Measurements from ENCODE around the gene SLCO1B1.
"Not testable (repeated sequence)": the region's sequence is repeated elsewhere in the genome, so short reads cannot be mapped to it uniquely, and the experiment has no call there.

Gene SLCO1B1, protein sequence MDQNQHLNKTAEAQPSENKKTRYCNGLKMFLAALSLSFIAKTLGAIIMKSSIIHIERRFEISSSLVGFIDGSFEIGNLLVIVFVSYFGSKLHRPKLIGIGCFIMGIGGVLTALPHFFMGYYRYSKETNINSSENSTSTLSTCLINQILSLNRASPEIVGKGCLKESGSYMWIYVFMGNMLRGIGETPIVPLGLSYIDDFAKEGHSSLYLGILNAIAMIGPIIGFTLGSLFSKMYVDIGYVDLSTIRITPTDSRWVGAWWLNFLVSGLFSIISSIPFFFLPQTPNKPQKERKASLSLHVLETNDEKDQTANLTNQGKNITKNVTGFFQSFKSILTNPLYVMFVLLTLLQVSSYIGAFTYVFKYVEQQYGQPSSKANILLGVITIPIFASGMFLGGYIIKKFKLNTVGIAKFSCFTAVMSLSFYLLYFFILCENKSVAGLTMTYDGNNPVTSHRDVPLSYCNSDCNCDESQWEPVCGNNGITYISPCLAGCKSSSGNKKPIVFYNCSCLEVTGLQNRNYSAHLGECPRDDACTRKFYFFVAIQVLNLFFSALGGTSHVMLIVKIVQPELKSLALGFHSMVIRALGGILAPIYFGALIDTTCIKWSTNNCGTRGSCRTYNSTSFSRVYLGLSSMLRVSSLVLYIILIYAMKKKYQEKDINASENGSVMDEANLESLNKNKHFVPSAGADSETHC

DNA sequence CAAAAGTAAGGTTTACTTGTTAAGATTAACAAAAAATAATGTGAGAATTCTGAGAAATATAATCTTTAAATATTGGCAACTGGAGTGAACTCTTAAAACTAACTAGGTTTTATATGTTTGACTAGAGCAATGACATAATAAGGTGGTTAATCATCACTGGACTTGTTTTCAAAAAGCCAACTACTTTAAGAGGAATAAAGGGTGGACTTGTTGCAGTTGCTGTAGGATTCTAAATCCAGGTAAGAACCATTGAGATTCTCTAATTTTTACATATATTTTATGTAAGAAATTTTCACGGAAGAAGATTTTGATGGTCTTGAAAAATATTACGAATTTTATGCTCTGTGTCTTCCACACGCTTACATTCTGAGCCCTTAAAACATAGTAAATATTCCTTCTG lies at the start of gene SLCO1B1:
SLCO1B1 (plus strand) TSS at position 197 of the 400 bp plus-strand sequence. CDS start 10,381 bp downstream, outside the sequence.
- DNase-seq (ENCODE audit: low spot score), result no peak

DNA sequence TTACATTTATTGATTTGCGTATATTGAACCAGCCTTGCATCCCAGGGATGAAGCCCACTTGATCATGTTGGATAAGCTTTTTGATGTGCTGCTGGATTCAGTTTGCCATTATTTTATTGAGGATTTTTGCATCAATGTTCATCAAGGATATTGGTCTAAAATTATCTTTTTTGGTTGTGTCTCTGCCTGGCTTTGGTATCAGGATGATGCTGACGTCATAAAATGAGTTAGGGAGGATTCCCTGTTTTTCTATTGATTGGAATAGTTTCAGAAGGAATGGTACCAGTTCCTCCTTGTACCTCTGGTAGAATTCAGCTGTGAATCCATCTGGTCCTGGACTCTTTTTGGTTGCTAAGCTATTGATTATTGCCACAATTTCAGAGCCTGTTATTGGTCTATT lies 46.2 kb upstream of the SLCO1B1 start:
- DNase-seq (ENCODE audit: low spot score), result not testable (repeated sequence)

DNA sequence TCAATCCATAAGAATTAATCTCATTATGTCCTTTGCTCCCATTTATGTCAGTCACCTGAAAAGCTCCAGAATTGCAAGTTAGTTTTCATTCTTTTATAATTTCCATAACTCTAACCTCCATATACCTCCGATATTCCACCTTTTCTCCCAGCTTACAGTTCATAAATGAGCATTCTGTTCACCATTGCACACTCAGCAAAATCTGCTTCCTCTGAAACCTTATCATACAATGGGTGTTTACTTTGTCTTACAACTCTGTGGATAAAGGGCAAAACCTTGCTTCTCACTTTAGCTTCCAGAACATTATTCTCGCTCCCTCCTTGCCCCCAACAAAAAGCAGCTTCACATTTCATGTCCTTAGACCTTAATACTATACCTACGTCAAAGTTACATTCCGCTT lies 19.3 kb upstream of the SLCO1B1 start:
- DNase-seq (ENCODE audit: low spot score), result no peak

DNA sequence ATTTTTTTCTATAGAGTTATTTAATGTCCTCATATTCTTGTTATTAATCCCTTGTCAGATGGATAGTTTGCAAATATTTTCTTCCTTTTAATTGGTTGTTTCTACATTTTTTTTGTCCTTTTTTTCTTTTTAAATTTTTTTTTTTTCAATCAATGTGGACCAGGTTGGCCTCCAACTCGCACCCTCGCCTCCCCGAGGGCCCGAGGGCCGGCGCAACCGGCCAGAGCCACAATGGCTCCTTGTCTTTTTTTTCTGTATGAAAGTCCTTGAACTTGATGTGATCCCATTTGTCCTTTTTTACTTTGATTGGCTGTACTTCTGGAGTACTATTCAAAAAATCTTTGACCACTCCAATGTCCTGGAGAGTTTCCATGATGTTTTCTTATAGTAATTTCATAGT lies 17.7 kb upstream of the SLCO1B1 start:
- DNase-seq (ENCODE audit: low spot score), result no peak

DNA sequence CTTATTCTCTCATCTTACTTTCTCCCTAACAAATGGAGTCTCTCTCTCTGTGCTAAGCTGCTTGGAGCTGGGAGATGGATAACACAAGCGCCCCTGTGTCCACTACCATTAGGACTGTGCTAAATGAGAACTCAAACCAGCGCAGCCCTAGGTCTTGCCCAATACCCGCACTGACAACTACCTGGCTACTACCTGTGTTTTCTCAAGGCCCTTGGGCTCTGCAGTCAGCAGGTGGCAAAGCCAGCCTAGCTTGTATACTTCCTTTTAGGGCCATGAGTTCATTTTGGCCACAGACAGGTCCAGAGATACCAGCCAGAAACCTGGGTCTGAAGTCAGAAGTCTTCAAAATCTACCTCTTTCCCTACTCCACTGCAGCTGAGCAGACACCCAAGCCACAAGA lies 13.0 kb upstream of the SLCO1B1 start:
- no peak for DNase-seq (ENCODE audit: low spot score)

DNA sequence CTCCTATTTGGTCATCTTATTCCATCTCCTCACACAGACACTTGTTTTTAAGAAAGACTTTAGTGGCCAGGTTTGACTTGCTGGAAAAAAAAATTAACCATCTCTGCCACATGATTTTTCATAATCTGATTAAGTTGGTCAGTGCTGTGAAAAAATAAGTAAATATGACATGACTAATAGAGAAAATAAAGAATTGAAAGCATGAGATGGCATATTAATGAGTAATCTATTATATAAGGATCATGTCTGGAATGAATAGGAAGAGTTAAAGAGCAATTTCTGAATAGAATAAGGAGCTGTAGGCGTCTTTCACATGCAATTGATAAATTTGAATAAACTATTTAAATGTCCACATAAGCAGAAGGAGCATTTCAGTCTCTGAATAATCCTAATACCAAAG lies 12.2 kb upstream of the SLCO1B1 start:
- DNase-seq (ENCODE audit: low spot score), result no peak

DNA sequence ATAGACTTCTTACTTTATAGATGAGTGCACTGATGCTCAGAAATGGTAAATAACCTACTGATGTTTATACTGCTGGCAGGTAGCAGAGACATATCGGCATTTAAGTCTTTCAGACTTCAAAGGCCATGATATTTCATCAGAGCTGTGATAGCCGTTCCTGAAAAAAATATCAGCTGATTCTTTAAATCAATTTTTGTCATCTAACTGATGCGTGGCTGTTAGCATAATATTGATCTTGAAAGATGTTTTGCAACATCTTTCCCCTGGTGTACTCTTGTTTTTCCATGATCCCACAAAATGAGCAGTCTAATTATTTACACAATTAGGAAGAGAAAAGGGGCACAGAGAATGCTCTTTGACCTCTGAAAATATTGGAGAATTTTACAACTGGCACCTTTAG lies 1.6 kb upstream of the SLCO1B1 start:
- no peak for DNase-seq (ENCODE audit: low spot score)

DNA sequence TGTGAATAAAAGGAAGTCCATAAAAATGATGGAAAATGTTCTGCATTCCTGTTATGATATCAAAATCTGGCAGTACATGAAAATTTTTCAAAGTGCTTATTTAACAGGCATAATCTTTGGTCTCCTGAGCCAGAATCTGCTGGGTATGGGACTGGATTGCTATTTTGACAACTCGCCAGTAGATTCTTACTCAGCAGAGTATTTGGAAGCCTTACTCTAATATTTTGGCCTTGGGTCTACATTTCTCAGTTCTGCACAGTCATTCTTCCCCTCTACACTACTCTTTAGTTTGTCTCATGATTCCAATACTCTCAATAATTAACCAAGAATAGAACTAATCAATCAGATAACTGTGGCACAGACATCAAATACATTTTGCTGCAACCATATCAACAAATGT lies 1.1 kb upstream of the SLCO1B1 start:
- no peak for DNase-seq (ENCODE audit: low spot score)

DNA sequence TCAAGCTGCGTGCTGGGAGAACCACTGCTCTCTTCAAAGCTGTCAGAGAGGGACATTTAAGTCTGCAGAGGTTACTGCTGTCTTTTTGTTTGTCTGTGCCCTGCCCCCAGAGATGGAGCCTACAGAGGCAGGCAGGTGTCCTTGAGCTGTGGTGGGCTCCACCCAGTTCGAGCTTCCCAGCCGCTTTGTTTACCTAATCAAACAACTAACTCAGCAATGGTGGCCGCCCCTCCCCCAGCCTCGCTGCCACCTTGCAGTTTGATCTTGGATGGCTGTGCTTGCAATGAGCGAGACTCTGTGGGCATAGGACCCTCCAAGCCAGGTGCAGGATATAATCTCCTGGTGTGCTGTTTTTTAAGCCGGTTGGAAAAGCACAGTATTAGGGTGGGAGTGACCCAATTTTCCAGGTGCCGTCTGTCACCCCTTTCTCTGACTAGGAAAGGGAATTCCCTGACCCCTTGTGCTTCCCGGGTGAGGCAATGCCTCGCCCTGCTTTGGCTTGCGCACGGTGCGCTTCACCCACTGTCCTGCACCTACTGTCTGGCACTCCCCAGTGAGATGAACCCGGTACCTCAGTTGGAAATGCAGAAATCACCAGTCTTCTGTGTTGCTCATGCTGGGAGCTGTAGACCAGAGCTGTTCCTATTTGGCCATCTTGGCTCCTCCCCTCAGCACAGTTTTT lies 6.5 kb downstream of the SLCO1B1 start:
- not testable (repeated sequence) for DNase-seq (ENCODE audit: low spot score)

DNA sequence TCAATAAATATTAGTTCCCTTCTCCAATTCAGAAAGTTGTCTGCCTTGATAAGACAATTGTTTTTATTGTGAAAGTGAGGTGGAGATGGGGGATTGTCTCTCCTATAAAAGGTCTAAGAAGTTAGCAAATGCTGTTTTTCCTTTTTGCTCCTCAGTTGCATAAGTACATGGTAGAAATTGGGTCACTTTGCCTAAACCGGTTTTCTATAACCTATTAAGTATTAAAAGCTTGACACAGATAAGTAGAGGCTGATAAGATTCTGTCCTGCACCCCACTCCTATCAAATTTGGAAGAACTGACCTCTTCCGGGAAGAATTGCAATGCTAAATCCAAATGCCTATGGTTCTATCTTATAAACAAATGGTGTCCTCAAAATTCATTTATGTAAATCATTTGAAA lies 7.0 kb downstream of the SLCO1B1 start:
- DNase-seq (ENCODE audit: low spot score), result no peak

DNA sequence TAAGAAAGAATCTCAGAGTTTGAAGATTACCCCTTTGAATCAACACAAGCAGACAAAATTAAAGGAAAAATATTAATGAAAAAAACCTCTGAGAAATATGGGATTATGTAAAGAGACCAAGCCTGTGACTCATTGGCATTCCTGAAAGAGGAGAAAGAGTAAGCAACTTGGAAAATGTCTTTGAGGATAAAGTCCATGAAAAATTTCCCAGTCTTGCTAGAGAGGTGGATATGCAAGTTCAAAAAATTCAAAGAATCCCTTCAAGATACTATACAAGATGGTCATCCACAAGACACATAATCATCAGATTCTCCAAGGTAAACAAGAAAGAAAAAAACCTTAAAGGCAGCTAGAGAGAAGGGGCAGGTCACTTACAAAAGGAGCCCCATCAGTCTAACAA lies 13.3 kb downstream of the SLCO1B1 start:
- no peak for DNase-seq (ENCODE audit: low spot score)

DNA sequence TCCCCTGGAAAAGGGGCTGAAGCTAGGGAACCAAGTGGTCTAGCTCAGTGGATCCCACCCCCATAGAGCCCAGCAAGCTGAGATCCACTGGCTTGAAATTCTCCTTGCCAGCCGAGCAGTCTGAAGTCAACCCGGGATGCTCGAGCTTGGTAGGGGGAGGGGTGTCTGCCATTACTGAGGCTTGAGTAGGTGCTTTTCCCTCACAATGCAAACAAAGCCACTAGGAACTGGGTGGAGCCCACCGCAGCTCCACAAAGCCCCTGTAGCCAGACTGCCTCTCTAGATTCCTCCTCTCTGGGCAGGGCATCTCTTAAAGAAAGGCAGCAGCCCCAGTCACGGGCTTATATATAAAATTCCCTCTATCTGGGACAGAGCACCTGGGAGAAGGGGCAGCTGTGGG lies 18.9 kb downstream of the SLCO1B1 start:
- DNase-seq (ENCODE audit: low spot score), result not testable (repeated sequence)

DNA sequence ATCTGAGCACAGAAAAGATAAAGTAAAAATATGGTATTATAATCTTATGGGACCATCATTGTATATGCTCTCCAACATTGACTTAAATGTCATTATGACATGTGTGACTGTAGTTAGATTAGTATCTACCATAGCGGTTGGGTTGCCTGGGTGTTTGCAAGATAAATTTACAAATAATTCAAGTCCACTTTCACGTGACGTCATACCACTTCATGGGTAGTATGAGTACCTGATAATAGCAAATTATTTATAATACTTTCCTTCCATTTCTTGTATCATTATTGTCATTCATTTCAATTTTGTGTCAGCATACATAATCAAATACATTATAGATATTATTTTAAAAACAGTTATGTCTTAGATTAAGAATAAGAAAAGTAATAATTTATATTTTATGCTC lies 20.2 kb downstream of the SLCO1B1 start:
- no peak for DNase-seq (ENCODE audit: low spot score)

DNA sequence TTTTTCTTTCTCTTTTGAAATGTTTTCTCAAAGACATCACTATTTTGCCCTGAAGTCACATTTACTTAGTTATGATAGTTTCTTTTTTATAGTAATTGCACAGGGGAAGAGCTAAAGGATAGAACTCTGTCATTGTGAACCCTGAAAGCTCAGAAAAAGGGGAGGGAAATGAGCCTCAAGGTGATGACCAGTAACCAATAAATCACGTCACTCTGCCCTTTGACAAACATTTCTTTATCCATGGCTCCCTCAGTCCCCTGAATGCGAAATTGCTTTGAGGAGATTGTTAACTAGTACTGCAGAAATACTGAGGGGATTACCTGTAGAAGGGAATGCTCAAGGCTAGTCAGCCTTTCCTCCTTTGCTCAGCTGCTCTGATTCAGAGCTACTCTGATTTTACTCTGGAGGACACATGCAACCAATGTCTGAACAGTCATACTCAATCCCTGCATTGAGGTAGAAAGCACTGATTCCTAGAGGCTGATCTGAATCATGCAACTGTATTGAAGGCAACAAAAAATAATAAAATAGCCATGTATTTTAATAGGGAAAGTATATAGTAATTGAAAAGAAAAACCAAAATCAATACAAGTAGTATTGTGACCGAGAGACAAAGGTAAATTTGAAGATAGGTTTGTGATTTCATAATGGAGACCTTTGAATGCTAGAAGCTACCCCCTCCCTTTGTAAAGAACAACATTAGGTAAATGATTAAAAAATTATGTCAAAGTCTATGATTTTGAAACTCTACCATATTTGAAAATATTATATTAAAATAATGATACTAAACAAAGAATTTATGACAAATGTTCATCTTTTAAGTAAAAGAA lies 24.7 kb downstream of the SLCO1B1 start:
- peak; percentile 5 for DNase-seq (ENCODE audit: low spot score)

DNA sequence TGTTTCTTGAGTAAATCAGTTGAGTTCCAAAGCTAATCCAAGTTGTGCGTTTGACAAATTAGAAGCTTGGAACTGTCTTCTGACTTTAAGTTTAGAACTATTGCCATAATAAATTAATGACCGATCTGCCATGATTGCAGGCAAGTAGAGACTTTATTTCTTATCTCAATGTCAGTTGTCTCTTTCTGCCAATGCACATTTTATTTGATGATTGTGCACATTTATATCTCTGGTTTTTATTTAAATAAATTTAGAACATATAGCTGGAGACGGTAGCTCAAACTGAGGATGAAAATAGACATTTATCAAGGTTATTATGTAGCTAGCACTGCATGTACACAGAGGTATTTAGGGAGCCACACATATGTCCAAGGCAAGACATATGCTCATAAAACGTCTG lies 34.1 kb downstream of the SLCO1B1 start:
- no peak for DNase-seq (ENCODE audit: low spot score)

DNA sequence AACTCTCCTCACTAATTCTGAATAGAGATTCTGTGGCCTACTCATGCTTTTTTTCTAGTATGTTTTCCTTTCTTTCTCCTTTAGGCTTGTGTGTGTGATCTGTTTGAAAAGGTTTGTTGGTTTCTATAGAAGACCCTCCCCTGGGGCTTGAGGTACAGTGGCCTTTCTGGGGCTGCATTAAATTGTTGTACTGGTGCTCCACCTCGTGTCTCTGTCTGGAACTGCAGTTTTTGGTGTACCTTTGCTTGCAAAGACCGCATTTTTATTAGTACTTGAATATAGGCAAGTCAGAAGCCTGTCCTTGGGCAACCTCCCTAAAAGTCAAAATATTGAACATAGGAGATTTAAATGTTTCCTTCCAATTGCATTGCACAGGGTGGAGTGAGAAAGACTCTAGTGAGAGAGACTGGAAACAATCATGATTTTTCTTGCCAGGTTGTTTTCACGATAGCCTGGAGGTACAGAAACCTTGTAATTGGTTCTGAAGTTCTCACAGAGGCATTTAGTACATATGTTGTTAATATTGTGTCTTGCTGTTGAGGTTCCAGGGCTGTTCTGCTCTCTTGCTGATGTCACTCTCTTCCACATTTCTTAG lies 39.0 kb downstream of the SLCO1B1 start:
- peak; percentile 31 for DNase-seq (ENCODE audit: low spot score)

DNA sequence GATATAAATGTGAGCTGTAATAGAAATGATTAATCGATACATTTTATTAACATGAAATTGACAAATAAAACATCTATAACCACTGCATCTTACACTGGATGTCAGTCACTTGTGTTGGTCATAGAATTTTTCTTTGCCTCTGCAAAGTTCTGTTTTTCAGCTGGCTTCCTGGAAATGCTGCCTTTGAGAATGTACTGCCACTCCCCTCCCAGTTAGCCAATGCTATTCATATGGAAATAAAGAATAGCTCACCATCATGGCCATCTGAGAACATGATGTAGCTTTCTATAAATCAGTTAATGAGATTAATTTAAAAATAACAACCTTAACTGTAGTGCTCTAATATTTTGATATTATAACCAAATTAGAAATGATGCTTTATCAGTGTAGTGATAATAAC lies 41.1 kb downstream of the SLCO1B1 start:
- no peak for DNase-seq (ENCODE audit: low spot score)

DNA sequence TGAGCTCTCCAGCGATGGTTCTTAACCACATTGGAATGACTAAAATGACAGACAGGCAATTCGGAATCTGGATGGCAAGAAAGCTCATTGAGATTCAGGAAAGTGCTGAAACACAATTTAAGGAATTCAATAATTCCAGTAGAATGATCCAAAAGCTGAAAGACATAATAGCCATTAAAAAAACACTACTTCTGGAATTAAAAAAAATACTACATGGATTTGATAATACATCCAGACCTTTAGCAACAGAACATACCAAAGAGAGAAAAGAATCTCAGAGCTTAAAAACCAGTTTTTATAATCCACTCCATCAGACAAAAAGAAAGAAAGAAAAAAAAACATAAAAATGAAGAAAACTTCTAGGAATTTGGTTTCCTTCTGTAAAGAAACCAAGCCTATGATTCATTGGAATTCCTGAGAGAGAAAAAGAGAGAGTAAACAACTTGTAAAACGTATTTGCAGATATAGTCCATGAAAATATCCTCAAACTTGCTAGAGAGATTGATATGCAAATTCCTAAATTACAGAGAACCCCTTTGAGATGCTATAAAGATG lies 52.8 kb downstream of the SLCO1B1 start:
- DNase-seq (ENCODE audit: low spot score), result no peak

DNA sequence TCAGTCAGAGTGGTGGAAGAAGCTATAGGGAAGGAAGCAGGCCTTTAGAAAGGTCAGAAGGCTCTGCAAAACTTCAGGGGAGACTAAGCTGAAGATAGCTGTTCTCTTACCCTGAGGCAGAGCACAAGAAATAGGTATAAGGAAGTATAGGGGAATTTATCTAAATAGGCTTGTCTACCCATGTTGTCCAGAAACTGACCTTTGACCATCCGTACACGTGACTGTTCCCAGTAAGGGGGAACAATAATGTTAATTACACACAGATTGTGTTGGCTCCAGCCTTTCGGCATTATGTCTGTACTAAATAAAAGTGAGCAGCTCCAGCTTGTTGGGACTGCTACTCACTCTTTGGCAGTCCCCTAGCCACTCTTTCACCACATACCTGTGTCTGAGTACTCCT lies 59.0 kb downstream of the SLCO1B1 start:
- DNase-seq (ENCODE audit: low spot score), result no peak

DNA sequence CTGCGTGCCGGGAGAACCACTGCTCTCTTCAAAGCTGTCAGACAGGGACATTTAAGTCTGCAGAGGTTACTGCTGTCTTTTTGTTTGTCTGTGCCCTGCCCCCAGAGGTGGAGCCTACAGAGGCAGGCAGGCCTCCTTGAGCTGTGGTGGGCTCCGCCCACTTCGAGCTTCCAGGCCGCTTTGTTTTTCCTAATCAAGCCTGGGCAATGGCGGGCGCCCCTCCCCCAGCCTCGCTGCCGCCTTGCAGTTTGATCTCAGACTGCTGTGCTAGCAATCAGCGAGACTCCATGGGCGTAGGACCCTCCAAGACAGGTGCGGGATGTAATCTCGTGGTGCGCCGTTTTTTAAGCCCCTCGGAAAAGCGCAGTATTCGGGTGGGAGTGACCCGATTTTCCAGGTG lies 83.4 kb downstream of the SLCO1B1 start:
- not testable (repeated sequence) for DNase-seq (ENCODE audit: low spot score)

DNA sequence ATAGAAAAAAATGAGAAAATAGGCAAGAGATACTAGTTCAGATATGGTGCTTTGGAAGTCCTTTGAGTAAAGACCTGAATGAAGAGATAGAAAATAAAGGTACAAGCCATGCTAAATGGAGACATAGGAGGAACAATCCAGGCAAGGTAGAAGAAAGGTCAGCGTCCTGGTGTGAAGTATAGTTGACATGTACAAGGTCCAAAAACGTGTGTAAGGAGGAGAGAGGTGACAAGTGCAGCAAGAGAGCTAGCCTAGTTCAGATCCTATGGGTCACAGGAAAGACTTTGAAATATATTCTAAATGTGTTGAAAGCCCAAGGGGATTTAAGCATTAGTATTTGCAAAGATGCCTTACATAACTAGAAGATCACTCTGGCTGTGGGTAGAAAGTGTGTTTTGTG lies 88.2 kb downstream of the SLCO1B1 start:
- DNase-seq (ENCODE audit: low spot score), result no peak

Data from HuH-7 (cell line).